ENCODE data around the gene HS6ST3.

GRCh38 chr13:96072392-96072791 is 17.5 kb upstream of the HS6ST3 start:
- no peak for TF ChIP-seq CTCF (IDR thresholded peaks at IDR 0.05 in 8 of 11, conservative IDR thresholded peaks at IDR 0.05 in 3 of 11)
- no peak for TF ChIP-seq POLR2A (IDR thresholded peaks at IDR 0.05)

Measured in spleen (tissue), 7 donors.